Spleen (tissue), 7 donors: ENCODE measurements around the gene SCFD2.

ENCODE experiments used
- CTCF ChIP-seq, 11 experiments: fragments of 200-600 bp in 7 of 11; fragments of 450-650 bp in 4 of 11; sonication (generic) in 4 of 11; IDR thresholded peaks in 8 of 11; conservative IDR thresholded peaks in 3 of 11; 1 replicate in 7 of 11; 2 replicates in 4 of 11; pipeline versions ENCODE4 v1.4.0 to v1.8.0; 2016 to 2021; ENCODE audit warnings: antibody characterized with exemption in 11 of 11, inconsistent platforms in 4 of 11, mild to moderate bottlenecking in 1 of 11
- POLR2AphosphoS5 ChIP-seq, 3 donors: sonication (generic); formaldehyde crosslinking; IDR thresholded peaks; one replicate each; pipeline ENCODE4 v1.5.1; 2017; ENCODE audit warnings: antibody characterized with exemption in 3 of 3
- donor health status: DM: no; HTN: no; CAD: no; lungs with moderate emphysema.
- donor health status: DM: no; HTN: no; CAD: no.
- donor health status: DM: no; HTN: no; CAD: no.

- TF ChIP-seq CTCF (IDR thresholded peaks at IDR 0.05 in 8 of 11, conservative IDR thresholded peaks at IDR 0.05 in 3 of 11) (no peak), POLR2AphosphoS5 (IDR thresholded peaks at IDR 0.05) (no peak)
These were observed 265.2 kb downstream of the SCFD2 start for GRCh38 chr4:53100501-53101190.
